ENCODE data around the gene HOXC13. TPM values are rescaled to one million over a fixed set of nuclear protein-coding genes. Genes with fewer than 3 reads are reported as not detected.

HOXC13 gene
- total RNA-seq, 1 experiment from 2014 or later = 5.3 TPM

GRCh38 chr12:53930591-53931255, 7.9 kb upstream of the HOXC13 start:
- POLR2A ChIA-PET = interaction anchor here (1.3 kb wide), 1 partner anchor 10 kb away, joined by 3 read pairs; no protein-coding TSS in a partner anchor
- no peak overlapping the region for H3K27ac Mint-ChIP-seq (ENCODE audit: low read depth, unreplicated experiment)
- CTCF ChIA-PET = interaction anchor here (1.3 to 1.4 kb wide), 2 partner anchors 124 to 161 kb away, joined by 3 read pairs; no protein-coding TSS in a partner anchor
- BruUV-seq (replicated peaks) = no TSS peak
- no peak for TF ChIP-seq CTCF (IDR thresholded peaks at IDR 0.05; ENCODE audit: unreplicated experiment)
- H3K9me3 Mint-ChIP-seq (ENCODE audit: unreplicated experiment) = no peaks in the 10 kb centered on the region
- no peak overlapping the region for H3K4me3 Mint-ChIP-seq (ENCODE audit: unreplicated experiment)
- intact Hi-C loops (cut with micrococcal nuclease) = no loop called here
- peaks cover 67% of the 10 kb centered on the region for H3K27me3 Mint-ChIP-seq (ENCODE audit: insufficient read depth, unreplicated experiment)
- no peak for DNase-seq (ENCODE audit: unreplicated experiment)
- no peaks in the 10 kb centered on the region for H3K4me1 Mint-ChIP-seq (ENCODE audit: insufficient read depth, unreplicated experiment)
- H3K36me3 Mint-ChIP-seq (ENCODE audit: insufficient read depth, unreplicated experiment) = no peaks in the 10 kb centered on the region

- H3K27ac Mint-ChIP-seq (ENCODE audit: low read depth, unreplicated experiment) = no peak overlapping the region
- no peak for DNase-seq (ENCODE audit: unreplicated experiment)
- no peaks in the 10 kb centered on the region for H3K36me3 Mint-ChIP-seq (ENCODE audit: insufficient read depth, unreplicated experiment)
- H3K4me1 Mint-ChIP-seq (ENCODE audit: insufficient read depth, unreplicated experiment) = no peaks in the 10 kb centered on the region
- H3K27me3 Mint-ChIP-seq (ENCODE audit: insufficient read depth, unreplicated experiment) = peaks cover 62% of the 10 kb centered on the region
- BruUV-seq (replicated peaks) = no TSS peak
- intact Hi-C loops (cut with micrococcal nuclease) = no loop called here
- ChIA-PET POLR2A (no interaction called here), CTCF (interaction anchor here (0.5 to 1.3 kb wide), 5 partner anchors 40 to 140 kb away, joined by 3 to 4 read pairs (median 3); no protein-coding TSS in a partner anchor)
- no peaks in the 10 kb centered on the region for H3K9me3 Mint-ChIP-seq (ENCODE audit: unreplicated experiment)
- no peak for TF ChIP-seq CTCF (IDR thresholded peaks at IDR 0.05; ENCODE audit: unreplicated experiment)
- H3K4me3 Mint-ChIP-seq (ENCODE audit: unreplicated experiment) = no peak overlapping the region
These were observed 6.6 kb upstream of the HOXC13 start for GRCh38 chr12:53931844-53932581.

- Mint-ChIP-seq H3K27ac (ENCODE audit: low read depth, unreplicated experiment) (no peak overlapping the region), H3K4me1 (ENCODE audit: insufficient read depth, unreplicated experiment) (peaks cover 1% of the 10 kb centered on the region), H3K4me3 (ENCODE audit: unreplicated experiment) (no peak overlapping the region), H3K27me3 (ENCODE audit: insufficient read depth, unreplicated experiment) (peaks cover 53% of the 10 kb centered on the region), H3K9me3 (ENCODE audit: unreplicated experiment) (no peaks in the 10 kb centered on the region), H3K36me3 (ENCODE audit: insufficient read depth, unreplicated experiment) (no peaks in the 10 kb centered on the region)
- intact Hi-C loops (cut with micrococcal nuclease) = no loop called here
- ChIA-PET POLR2A (no interaction called here), CTCF (interaction anchor here (0.6 to 1.0 kb wide), 2 partner anchors 55 to 100 kb away, joined by 3 to 4 read pairs; partner anchors contain the start of gene HOXC5)
- BruUV-seq (replicated peaks) = no TSS peak
- DNase-seq (ENCODE audit: unreplicated experiment) = no peak
- no peak for TF ChIP-seq CTCF (IDR thresholded peaks at IDR 0.05; ENCODE audit: unreplicated experiment)
These were observed 5.7 kb upstream of the HOXC13 start for GRCh38 chr12:53932915-53933314.

All from MCF 10A (cell line).